COR-L47 (cell line): ENCODE data around the gene LRRC10B.

Experiments used
- DNase-seq: peaks from one replicate; lab custom pipeline; 2025; lab: John Stamatoyannopoulos, UW

Gene LRRC10B

DNA sequence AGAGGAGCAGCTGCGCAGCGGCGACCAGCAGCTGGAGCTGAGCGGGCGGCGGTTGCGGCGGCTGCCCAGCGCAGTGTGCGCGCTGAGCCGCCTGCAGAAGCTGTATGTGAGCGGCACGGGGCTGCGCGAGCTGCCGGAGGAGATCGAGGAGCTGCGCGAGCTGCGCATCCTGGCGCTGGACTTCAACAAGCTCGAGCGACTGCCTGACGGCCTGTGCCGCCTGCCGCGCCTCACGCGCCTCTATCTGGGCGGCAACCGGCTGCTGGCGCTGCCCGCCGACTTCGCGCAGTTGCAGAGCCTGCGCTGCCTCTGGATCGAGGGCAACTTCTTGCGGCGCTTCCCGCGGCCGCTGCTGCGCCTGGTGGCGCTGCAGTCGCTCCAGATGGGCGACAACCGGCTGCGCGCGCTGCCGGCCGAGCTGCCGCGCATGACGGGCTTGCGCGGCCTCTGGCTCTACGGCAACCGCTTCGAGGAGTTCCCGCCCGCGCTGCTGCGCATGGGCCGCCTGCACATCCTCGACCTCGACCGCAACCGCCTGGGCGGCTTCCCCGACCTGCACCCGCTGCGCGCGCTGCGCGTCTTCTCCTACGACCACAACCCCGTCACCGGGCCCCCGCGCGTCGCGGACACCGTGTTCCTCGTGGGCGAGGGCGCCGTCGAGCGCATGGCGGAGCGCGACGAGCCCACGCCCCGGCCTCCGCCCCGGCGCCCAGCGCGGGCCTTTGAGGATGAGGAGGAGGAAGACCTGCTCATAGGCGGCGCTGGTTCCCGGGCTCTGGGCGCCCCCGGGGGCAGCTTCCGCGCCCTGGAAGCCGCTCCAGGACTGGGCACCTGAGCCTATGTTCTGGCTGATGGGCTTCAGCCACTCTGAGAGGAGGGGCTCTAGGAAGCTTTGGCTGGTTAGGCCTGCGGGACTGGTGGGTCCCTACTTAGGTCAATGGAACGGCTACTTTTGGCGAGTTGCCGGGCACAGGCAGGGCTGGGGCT is 787 bp downstream of the LRRC10B start:
- DNase-seq: peak; percentile 86

- no peak for DNase-seq
Observed at GRCh38 chr11:61510166-61510919, 1.8 kb downstream of the LRRC10B start.

- no peak for DNase-seq
Observed at GRCh38 chr11:61510974-61511373, 2.4 kb downstream of the LRRC10B start.

GRCh38 chr11:61511383-61511782 is 2.8 kb downstream of the LRRC10B start:
- DNase-seq: no peak

GRCh38 chr11:61512435-61512834 is 3.9 kb downstream of the LRRC10B start:
- DNase-seq: peak; percentile 83

GRCh38 chr11:61513143-61513765 is 4.7 kb downstream of the LRRC10B start:
- DNase-seq: no peak

- DNase-seq: no peak
Observed at GRCh38 chr11:61514050-61514917, 5.7 kb downstream of the LRRC10B start.

- no peak for DNase-seq
Observed at GRCh38 chr11:61515686-61516085, 7.1 kb downstream of the LRRC10B start.

DNA sequence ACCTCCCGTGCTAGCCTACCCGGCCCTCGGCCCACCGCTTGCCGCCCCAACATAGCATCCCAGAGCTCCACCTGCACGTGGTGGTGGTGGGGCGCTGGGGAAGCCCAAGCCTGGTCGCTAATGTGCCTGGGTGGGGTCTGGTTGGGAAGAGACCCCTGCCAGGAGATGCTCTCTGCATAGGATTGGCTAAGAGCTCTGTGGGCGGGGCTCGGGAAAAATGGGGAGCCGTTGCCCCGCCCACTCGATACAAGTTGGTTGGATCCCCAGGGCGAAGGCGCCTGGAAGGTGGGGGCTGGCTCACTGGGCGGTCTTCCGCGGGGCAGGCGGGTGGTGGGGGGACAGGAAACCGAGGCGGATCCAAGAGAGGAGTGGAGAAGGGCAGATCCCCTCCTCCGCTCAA is 7.6 kb downstream of the LRRC10B start:
- DNase-seq: no peak

- DNase-seq: no peak
Observed at GRCh38 chr11:61516675-61517572, 8.4 kb downstream of the LRRC10B start.

DNA sequence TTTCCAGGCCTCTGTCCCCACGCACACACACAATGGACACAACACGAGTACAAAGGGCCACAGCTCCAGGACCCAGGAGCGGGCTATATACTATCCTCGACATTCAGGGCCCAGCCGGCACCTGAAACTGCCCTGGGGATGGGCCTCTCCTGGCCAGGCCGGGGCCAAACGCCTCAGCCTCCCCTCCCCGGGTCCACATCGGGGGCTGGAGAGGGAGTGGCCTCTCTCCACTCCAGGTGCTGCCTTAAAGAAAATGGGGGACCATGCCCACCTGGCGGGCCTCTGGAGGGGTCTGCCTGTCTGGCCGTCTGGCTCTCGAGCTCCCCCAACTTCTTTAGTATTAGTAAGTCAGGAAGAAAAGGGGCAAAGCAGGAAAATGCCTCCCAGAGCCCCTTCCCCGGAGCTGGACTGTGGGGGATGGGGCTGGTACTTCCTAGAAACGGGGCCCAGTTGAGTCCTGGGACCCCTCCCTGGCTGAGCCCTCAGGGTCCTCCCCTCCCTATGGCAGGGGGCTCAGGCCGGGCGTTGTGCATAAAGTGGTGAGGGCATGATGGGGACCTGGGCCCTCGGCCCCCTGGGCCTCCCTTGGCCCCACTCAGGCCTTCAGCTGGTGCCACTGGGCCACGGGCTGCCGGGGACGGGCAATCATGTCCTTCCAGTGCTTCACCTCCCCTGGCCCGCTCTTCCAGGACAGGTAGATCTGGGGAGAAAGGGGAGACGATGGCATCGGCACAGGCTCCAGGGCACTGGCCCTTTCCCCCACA is 9.7 kb downstream of the LRRC10B start:
- no peak for DNase-seq

- DNase-seq: no peak
Observed at GRCh38 chr11:61522881-61523280, 14.3 kb downstream of the LRRC10B start.

DNA sequence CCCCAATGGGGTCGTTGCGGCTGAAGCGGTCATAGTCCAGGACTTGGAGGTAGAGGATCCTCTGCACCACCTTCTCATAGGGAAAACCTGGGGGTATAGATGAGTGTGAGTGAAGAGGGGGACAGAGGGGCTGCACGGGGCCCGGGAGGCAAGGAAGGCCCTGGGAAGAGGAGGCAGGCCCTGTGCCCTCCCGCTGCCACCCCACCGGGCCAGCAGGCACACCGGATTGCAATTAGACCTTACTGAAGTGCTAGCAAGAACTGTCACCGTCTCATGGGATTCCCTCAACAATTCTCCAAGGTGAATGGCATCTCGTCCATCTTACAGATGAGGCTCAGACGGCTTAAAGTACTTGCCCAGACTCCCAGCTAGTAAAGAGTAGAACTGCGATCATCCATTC is 15.9 kb downstream of the LRRC10B start:
- DNase-seq: no peak

DNA sequence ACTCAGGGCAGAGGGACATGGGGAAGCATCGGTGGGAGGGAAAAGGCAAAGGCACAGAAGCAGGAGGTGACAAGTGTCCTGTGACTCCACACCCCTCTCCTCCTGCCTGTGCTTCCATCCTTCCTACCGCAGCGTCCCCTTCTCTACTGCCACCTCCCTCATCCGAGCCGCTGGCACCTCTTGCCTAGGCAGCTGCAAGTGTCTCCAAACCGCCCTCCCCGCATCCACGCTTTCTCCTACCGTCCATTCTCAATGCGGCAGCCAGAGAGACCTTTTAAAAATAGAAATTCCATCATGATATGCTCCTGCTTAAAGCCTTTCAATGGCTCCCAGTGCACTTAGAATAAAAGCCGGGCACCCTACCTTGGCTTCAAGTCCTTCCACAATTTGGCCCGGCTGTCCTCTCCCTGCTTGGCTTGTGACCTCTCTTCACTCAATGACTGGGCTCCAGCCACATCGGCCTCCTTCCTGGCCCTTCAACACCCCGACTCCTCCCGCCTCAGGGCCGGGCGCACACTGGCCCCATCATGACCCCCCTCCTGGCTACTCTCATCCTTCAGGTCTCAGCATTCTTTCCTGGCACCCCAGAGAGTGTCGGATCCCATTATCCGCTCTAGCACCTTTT is 16.5 kb downstream of the LRRC10B start:
- DNase-seq: no peak

GRCh38 chr11:61526229-61526628 is 17.7 kb downstream of the LRRC10B start:
- DNase-seq: no peak

- DNase-seq: no peak
Observed at GRCh38 chr11:61526956-61527731, 18.6 kb downstream of the LRRC10B start.

GRCh38 chr11:61528114-61528513 is 19.6 kb downstream of the LRRC10B start:
- DNase-seq: no peak

DNA sequence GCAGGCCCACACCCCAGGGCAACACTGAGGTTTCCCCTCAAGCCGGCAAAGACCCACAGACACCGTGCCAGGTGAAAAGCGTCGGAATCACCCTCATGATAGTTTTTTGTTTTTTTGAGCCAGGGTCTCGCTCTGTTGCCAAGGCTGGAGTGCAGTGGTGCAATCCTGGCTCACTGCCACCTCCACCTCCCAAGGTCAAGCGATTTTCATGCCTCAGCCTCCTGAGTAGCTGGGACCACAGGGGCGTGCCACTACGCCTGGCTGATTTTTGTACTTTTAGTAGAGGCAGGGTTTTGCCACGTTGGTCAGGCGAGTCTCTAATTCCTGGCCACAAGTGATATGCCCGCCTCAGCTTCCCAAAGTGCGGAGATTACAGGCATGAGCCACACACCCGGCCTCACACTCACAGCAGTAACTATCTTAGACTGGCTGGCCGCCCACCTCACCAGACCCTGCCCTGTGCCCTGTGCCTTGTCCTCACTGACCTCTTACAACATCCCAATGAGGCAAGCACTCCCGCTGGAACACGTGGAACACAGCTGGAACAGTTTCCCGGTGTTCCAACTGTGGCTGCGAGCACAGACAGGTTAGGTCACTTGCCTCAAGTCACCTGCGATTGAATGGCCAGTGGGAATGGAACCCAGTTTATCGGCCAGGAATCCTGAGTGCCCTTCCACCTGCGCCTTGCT is 21.1 kb downstream of the LRRC10B start:
- DNase-seq: no peak
